SK-MEL-5 (cell line): ENCODE data around the gene RNF4. TPM values are rescaled to one million over a fixed set of nuclear protein-coding genes. Genes with fewer than 3 reads are reported as not detected.

Experiments used
- DNase-seq: peaks from one replicate; pipeline ENCODE4 v3.0.0-alpha.2; 2016; ENCODE audit warnings: low read depth, low spot score
- in situ Hi-C: cut with HindIII; loops from 2 replicates; pipeline ENCODE4 v1.10.0; 2016; ENCODE audit warnings: low sequenced_read_pairs, high pct_unique_total_duplicates, low pct_unique_long_range_greater_than_20kb
- total RNA-seq: library from RNA; depleted of rRNA; stranded (reverse); fragments of >200 nt; shearing (Covaris generic); gene quantifications from 2 replicates; pipeline ENCODE4 v1.2.3, GENCODE V29; 2014

RNF4 gene
- total RNA-seq, 1 experiment from 2014 or later = 45.0 TPM

- DNase-seq = no peak
These were observed 9.3 kb downstream of the RNF4 start for GRCh38 chr4:2478229-2478628.

GRCh38 chr4:2480649-2481048 is 11.7 kb downstream of the RNF4 start:
- in situ Hi-C loops = no loop called here
- DNase-seq = no peak

More at GRCh38 chr4:2478229-2478628, 9.3 kb downstream of the RNF4 start:
- in situ Hi-C loops = no loop called here

DNA sequence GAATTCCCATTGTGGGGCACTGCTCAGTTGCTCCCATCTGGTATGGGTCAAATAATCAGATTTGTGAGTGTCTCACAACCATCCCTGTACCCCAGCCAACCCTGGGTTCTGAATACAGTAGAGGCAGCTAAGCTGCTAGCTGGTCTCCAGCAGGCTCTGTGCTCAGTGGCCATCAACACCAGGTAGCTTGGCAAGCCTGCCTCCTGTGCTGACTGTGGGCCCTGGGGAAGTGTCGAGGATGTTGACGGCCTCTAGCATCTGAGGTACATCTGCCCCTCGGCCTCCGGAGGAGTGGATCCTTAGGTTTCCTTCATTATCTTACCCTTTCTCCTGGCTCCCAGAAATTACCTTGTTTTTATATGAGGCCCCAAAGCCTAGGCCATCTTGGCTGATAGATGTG is 13.3 kb downstream of the RNF4 start:
- in situ Hi-C loops = no loop called here

DNA sequence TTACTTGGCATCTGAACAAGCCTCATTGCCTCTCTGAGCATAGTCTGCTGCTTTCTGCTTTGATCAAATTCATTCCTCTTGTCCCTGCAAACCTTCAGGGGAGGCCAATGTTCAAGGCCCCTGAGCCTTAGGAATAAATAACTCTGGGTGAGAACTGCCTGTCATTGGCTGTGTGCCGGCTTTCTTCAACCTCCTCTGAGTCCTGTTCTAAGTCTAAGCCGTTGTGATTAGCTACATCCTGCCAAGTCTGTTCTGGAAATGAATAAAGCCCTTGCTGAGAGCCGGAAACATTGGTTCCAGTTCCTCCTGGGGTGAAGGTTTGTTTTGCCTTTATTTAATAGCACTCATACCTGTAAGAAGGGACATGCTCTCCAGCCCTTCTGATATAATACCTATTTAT is 13.8 kb downstream of the RNF4 start:
- no peak for DNase-seq
- in situ Hi-C loops = no loop called here

More for the DNA sequence above, 13.3 kb downstream of the RNF4 start:
- DNase-seq = no peak

- DNase-seq = no peak
- in situ Hi-C loops = no loop called here
These were observed 14.3 kb downstream of the RNF4 start for GRCh38 chr4:2483237-2483636.

DNA sequence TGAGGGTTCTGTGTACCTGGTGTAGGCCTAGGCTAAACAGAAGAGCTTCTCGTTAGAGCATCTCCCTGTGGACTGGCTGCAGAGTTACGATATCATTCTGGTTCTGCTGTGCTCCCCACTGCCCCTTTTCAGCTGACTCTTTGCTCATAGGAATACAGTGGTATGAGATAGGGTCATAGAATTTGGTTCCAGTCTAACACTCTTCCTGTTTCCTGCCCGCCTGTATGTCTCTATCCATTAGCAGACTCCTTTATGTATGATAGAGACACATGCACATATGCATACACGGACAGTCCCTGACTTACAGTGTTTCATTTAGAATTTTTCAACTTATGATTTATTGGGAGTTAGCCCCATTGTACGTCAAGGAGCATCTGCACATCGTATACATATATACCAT is 15.3 kb downstream of the RNF4 start:
- in situ Hi-C loops = no loop called here
- no peak for DNase-seq

- in situ Hi-C loops = no loop called here
- DNase-seq = no peak
These were observed 16.1 kb downstream of the RNF4 start for GRCh38 chr4:2484993-2485392.

DNA sequence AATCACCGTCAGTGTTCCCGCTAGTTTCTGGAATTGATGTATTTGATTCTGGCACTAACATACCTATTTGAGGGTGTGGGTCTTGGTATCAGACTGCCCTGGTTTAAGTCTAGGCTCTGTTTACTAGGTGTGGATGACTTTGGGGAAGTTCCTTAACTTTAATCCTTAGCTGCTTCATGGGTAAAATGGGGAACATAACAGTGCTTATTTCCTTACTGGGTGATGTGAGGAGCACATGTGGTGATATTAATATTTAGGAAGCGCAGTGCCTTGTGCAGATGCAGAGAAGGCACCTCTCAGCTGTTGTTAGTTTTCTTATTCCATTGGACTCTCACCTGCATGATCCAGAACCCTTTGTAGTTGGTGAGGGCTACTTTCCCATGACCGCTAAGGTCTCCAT is 17.1 kb downstream of the RNF4 start:
- in situ Hi-C loops = no loop called here
- no peak for DNase-seq

DNA sequence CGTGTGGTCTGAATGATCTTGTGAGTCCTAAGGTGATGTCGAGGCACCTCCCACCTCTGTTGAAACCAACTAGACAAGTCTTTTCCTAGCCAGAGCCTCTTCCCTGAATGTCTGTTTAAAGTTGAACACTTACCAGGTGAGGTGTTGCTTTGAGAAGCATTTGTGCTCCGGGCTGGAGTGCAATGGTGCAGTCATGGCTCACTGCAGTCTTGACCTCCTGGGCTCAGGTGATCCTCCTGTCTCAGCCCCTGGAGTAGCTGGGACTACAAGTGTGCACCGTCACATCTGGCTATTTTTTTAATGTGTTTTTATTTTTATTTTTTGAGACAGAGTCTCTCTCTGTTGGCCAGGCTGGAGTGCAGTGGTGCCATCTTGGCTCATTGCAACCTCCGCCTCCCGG is 18.1 kb downstream of the RNF4 start:
- in situ Hi-C loops = no loop called here
- DNase-seq = no peak

DNA sequence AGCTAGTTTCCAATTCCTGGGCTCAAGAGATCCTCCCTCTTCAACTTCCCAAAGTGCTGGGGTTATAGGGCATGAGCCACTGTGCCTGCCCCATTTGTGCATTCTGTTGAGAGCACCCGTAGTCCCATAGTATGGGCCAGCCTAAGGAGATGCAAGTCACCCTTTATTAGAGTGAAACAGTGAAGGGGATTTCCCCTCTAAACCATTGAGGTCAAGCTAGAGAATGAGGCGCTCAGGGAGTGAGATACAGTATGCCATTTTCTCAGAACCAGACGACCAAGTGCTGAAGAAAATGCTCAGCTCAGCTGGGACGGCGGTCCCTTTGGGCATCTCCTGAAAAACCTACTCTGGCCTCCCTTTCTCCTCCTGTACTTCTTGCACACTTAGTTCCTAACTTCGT is 18.7 kb downstream of the RNF4 start:
- in situ Hi-C loops = no loop called here
- DNase-seq = no peak

GRCh38 chr4:2489081-2489805 is 20.3 kb downstream of the RNF4 start:
- DNase-seq = no peak
- in situ Hi-C loops = no loop called here

DNA sequence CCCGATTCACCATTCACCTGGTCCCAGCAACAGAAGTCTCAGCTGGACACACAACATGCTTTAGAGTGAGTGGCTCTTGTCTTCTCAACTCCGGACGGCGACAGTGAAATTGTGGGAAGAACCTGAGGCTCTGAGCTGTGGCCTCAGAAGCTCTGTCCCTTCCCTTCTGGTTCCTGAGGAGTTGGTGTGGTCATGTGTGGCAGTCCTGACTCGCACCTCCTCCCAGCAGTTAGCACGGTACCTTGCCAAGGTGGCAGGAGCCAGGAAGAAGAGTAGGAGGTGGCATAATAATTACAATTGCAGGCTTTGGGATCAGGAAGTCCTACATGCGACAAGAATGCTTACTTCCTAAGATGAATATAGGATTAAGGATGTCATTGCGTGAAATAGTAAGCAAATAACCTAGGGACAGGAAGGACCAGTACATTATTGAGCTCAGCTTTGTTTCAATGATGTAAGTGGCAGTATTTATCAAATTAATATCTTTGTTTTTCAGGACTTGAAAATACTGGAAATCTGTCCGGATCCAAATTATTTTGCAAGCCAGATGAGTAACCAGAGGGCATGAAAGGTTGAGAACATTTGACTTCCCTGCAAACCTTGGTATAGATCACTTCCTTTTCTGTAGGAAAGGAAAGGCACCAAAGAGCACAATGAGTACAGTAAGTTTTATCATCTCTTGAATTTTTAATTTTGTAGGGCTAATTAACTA is 21.1 kb downstream of the RNF4 start:
- no peak for DNase-seq
- in situ Hi-C loops = no loop called here

DNA sequence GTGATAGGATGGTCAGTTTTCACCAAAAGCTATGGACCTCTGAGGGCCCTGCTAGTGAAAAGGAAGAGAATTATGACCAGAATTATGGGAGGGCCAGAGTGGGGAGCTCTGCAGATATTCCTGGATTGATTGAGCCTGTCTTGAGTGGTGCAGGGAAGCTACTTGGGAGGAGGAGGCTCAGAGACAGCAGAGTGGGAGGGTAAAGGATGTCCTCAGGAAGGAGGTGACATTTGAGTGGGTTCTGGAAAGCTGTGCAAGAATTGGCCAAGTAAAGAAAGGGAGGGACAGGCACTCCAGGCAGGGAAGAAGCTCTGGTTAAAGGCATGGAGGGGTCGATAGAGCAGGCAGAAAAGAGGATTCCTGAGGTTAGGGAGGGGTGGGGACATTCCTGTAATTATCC is 24.1 kb downstream of the RNF4 start:
- in situ Hi-C loops = no loop called here

GRCh38 chr4:2494992-2495391 is 26.1 kb downstream of the RNF4 start:
- DNase-seq = no peak
- in situ Hi-C loops = no loop called here

More for the DNA sequence above, 24.1 kb downstream of the RNF4 start:
- no peak for DNase-seq

- DNase-seq = no peak
- in situ Hi-C loops = no loop called here
These were observed 28.4 kb downstream of the RNF4 start for GRCh38 chr4:2497324-2497723.

- in situ Hi-C loops = no loop called here
- no peak for DNase-seq
These were observed 29.0 kb downstream of the RNF4 start for GRCh38 chr4:2497931-2498330.

DNA sequence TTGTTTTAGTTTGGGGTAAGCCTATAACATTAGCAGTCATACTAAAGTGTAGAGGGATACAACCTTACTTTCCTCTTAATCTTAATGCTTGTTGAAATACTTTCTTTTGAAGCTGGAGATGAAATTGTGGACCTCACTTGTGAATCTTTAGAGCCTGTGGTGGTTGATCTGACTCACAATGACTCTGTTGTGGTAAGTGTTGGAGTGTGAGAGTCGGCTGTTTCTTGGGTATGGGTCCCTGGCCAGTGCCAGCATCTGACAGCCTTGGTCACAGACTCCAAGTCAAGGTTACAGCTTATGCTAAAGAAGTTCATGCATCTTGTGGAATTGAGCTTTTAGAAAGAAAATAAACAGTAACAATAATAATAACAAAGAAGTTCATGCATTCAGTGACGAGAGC is 31.6 kb downstream of the RNF4 start:
- in situ Hi-C loops = no loop called here
- DNase-seq = no peak

DNA sequence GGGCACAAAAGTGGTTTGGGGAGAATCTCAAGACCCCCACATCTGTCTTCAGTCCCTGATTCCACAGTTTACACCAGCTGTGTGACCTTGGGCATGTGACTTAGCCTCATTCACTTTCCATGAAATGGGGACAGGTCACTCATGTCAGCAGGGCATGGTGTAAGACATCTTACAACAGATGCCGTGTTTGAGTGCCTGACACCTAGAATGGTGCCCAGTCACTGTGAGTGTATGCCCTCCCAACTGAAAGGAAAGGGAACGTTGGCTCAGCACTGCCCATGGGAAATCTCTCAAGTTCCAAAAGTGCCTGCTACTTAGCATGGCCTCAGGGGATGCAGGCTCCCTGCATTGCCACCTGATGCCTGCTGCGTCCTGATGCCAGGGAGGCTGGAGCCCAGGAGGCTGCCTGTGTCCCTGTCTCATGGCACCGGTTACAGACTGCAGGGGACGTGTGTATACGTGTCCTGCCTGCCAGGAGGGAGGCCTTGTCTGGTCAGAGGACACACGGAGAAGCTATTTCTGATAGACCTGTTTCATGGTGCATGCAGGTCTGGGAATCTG is 32.2 kb downstream of the RNF4 start:
- DNase-seq = no peak
- in situ Hi-C loops = no loop called here

DNA sequence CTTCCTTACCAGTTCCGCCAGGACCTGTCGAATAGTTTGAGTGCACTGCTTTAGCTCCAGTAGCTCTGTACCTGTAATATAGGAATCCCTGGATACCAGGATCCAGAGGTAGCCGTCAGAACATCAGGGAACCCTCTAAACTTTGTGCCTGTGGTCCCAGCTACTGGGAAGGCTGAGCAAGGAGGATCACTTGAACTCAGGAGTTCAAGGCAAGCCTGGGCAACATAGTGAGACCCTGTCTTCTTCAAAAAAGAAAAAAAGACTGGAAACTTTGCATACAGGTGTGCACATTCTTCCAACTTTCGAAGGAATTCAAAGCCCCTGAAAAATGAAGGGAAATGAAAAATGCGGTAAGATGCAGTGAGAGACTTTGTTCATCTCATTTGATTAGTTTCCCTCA is 34.9 kb downstream of the RNF4 start:
- in situ Hi-C loops = no loop called here
- no peak for DNase-seq
